ENCODE measurements around the gene ZSWIM4. TPM values are rescaled to one million over a fixed set of nuclear protein-coding genes. Genes with fewer than 3 reads are reported as not detected.
A peak's percentile ranks its signal among the peaks of the same experiment; 100 is the strongest.

ZSWIM4 gene
- total and polyA plus RNA-seq, 2 of the 13 experiments (the other 11 are each of a cell fraction or from before 2014, with no cell fraction given): 0.33 to 0.86 TPM

- DNase-seq (ENCODE audit: low spot score): no peak
- no peak overlapping the region; a peak in 1 of 6 replicates for H3K4me3 ChIP-seq (replicated peaks in 1 of 3; ENCODE audit: insufficient read depth in 1 of 3, low read depth in 2 of 3, low read length in 3 of 3)
These were observed 48.9 kb downstream of the ZSWIM4 start for GRCh38 chr19:13844130-13844631.

More at GRCh38 chr19:13844130-13844631, 48.9 kb downstream of the ZSWIM4 start:
- peak overlapping the region; percentile 92; the same call in 1 of the 2 replicates for H3K4me2 ChIP-seq (ENCODE audit: low read depth, low read length)
- H3K27me3 ChIP-seq (ENCODE audit: control insufficient read depth in 1 of 2, insufficient read depth in 2 of 2, low read length in 2 of 2): no peaks in the 10 kb centered on the region
- in situ Hi-C loops (cut with HindIII; ENCODE audit: extremely low pct_ligation_motif_present, low pct_unique_long_range_greater_than_20kb) (no loop called here), intact Hi-C loops (cut with micrococcal nuclease; ENCODE audit: unreplicated experiment) (no loop called here)
- BruUV-seq (replicated peaks): no TSS peak
- no peaks in the 10 kb centered on the region for H3K36me3 ChIP-seq (replicated peaks in 1 of 2; ENCODE audit: control insufficient read depth in 1 of 2, insufficient read depth in 2 of 2, low read length in 2 of 2)
- no peak overlapping the region for H3K27ac ChIP-seq (ENCODE audit: extremely low read length, insufficient read depth, low read length)
- FAIRE-seq (no peak), ATAC-seq (no peak)
- TF ChIP-seq ZNF556 (CRISPR knock-in tag; IDR thresholded peaks at IDR 0.05; ENCODE audit: borderline replicate concordance): no peak
- no peak for TF ChIP-seq ZNF687 (CRISPR knock-in tag; IDR thresholded peaks at IDR 0.05)
- TF ChIP-seq NPAS2 (CRISPR knock-in tag; IDR thresholded peaks at IDR 0.05; ENCODE audit: borderline replicate concordance): no peak
- H4K20me1 ChIP-seq (ENCODE audit: insufficient read depth, low read length): no peaks in the 10 kb centered on the region
- H3K9me3 ChIP-seq (ENCODE audit: low read length): no peaks in the 10 kb centered on the region
- ChIA-PET POLR2A (interaction anchor here (0.8 to 0.9 kb wide), 2 partner anchors 12 to 49 kb away, joined by 3 read pairs; partner anchors contain the start of gene ZSWIM4), CTCF (ENCODE audit: low intra/inter-chr PET ratio, low total read pairs) (no interaction called here)
- H3K9ac ChIP-seq (ENCODE audit: insufficient read depth, low read depth, low read length): peak overlapping the region; percentile 96
- H2AFZ ChIP-seq (ENCODE audit: low read length): no peak overlapping the region
- peaks cover 84% of the 10 kb centered on the region for H3K4me1 ChIP-seq (ENCODE audit: insufficient read depth, low read length)
- peaks cover 19% of the 10 kb centered on the region for H3K79me2 ChIP-seq (ENCODE audit: insufficient read depth, low read length)
- 39% methylated on average over 4 of the region's 7 CpGs for WGBS (ENCODE audit: low lambda C conversion rate)
